KMS-11 (cell line): Measurements from ENCODE around the gene SPAG6.

Experiments
- H2AFZ ChIP-seq: fragments of 200-600 bp; sonication (generic); 2 replicates; pipeline ENCODE4 v1.6.1; 2016; ENCODE audit warnings: antibody characterized with exemption, mixed run types, low read depth
- H3K27ac ChIP-seq: fragments of 200-600 bp; sonication (generic); 2 replicates; pipeline ENCODE4 v1.6.1; 2016; ENCODE audit warnings: mild to moderate bottlenecking, mixed run types
- H3K27me3 ChIP-seq: fragments of 200-600 bp; sonication (generic); 2 replicates; pipeline ENCODE4 v1.6.1; 2017; ENCODE audit warnings: mild to moderate bottlenecking, low read depth, mixed run types, moderate library complexity; ENCODE audit not compliant: insufficient read depth
- H3K36me3 ChIP-seq: fragments of 200-600 bp; sonication (generic); 2 replicates; pipeline ENCODE4 v1.6.1; 2017; ENCODE audit warnings: mild to moderate bottlenecking, mixed run types; ENCODE audit not compliant: insufficient read depth
- H3K4me1 ChIP-seq: fragments of 200-600 bp; sonication (generic); 2 replicates; pipeline ENCODE4 v1.6.1; 2016; ENCODE audit warnings: mild to moderate bottlenecking, low read depth, mixed run types; ENCODE audit not compliant: poor library complexity, severe bottlenecking
- H3K4me2 ChIP-seq: fragments of 200-600 bp; sonication (generic); 2 replicates; pipeline ENCODE4 v1.7.0; 2016; ENCODE audit warnings: mild to moderate bottlenecking, mixed run types
- H3K4me3 ChIP-seq: fragments of 200-600 bp; sonication (generic); IDR thresholded peaks from 2 replicates; pipeline ENCODE4 v1.6.1; 2017; ENCODE audit warnings: low read depth, low read length, mixed read lengths; ENCODE audit not compliant: insufficient read depth
- H3K79me2 ChIP-seq: fragments of 200-600 bp; sonication (generic); 2 replicates; pipeline ENCODE4 v1.6.1; 2016; ENCODE audit warnings: low read depth, mixed run types; ENCODE audit not compliant: insufficient read depth
- H3K9ac ChIP-seq: fragments of 200-600 bp; sonication (generic); 2 replicates; pipeline ENCODE4 v1.6.1; 2016; ENCODE audit warnings: mild to moderate bottlenecking, mixed run types
- H4K20me1 ChIP-seq: fragments of 200-600 bp; sonication (generic); 2 replicates; pipeline ENCODE4 v1.6.1; 2016; ENCODE audit warnings: mild to moderate bottlenecking, mixed run types; ENCODE audit not compliant: insufficient read depth
- CTCF ChIP-seq: fragments of 200-600 bp; sonication (generic); conservative IDR thresholded peaks from 2 replicates; pipeline ENCODE4 v1.6.1; 2017; ENCODE audit warnings: low read depth, mild to moderate bottlenecking, antibody characterized with exemption, low read length, moderate library complexity, mixed read lengths

SPAG6 gene

GRCh38 chr10:22368402-22368801 is 23.1 kb downstream of the SPAG6 start:
- no peak overlapping the region for H3K4me2 ChIP-seq
- H4K20me1 ChIP-seq: no peaks in the 10 kb centered on the region
- H3K79me2 ChIP-seq: no peaks in the 10 kb centered on the region
- no peak overlapping the region for H3K9ac ChIP-seq
- no peaks in the 10 kb centered on the region for H3K36me3 ChIP-seq
- H3K4me1 ChIP-seq: peaks cover 42% of the 10 kb centered on the region
- H3K27ac ChIP-seq: no peak overlapping the region
- no peak overlapping the region for H2AFZ ChIP-seq
- TF ChIP-seq CTCF: no peak
- no peaks in the 10 kb centered on the region for H3K27me3 ChIP-seq
- H3K4me3 ChIP-seq: no peak overlapping the region

GRCh38 chr10:22368981-22369380 is 23.7 kb downstream of the SPAG6 start:
- Histone ChIP-seq H3K36me3 (no peaks in the 10 kb centered on the region), H3K4me1 (peaks cover 42% of the 10 kb centered on the region), H4K20me1 (no peaks in the 10 kb centered on the region), H3K4me3 (no peak overlapping the region), H3K79me2 (no peaks in the 10 kb centered on the region), H3K9ac (no peak overlapping the region), H3K27me3 (no peaks in the 10 kb centered on the region), H3K27ac (no peak overlapping the region), H2AFZ (no peak overlapping the region), H3K4me2 (no peak overlapping the region)
- no peak for TF ChIP-seq CTCF

GRCh38 chr10:22369434-22370072 is 24.3 kb downstream of the SPAG6 start:
- H3K4me2 ChIP-seq: no peak overlapping the region
- H2AFZ ChIP-seq: no peak overlapping the region

DNA sequence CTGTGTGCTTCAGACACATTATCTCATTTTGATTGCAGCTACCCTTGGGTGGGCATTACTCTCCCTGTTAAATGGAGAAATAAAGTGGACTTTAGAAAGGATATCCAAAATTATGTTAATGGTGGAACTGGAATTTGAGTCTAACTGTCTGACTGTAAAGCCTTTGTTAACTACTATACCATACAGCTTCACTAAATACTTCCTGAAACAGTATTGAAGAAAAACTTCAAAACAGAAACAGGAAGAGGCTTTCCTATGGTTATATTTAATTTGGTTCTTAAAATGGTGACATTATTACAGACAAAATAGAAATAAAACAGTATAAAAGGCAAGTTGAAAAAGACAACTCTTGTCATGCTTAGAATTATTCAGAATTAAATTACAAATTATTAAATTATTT is 25.0 kb downstream of the SPAG6 start:
- no peak overlapping the region for H3K4me3 ChIP-seq
- no peak overlapping the region for H3K27ac ChIP-seq
- H3K4me2 ChIP-seq: no peak overlapping the region
- no peaks in the 10 kb centered on the region for H4K20me1 ChIP-seq
- TF ChIP-seq CTCF: no peak
- H2AFZ ChIP-seq: no peak overlapping the region
- peaks cover 36% of the 10 kb centered on the region for H3K4me1 ChIP-seq
- no peaks in the 10 kb centered on the region for H3K27me3 ChIP-seq
- no peaks in the 10 kb centered on the region for H3K36me3 ChIP-seq
- no peaks in the 10 kb centered on the region for H3K79me2 ChIP-seq
- no peak overlapping the region for H3K9ac ChIP-seq

More at GRCh38 chr10:22369434-22370072, 24.3 kb downstream of the SPAG6 start:
- Histone ChIP-seq H3K4me3 (no peak overlapping the region), H3K36me3 (no peaks in the 10 kb centered on the region), H3K27ac (no peak overlapping the region), H3K79me2 (no peaks in the 10 kb centered on the region), H3K4me1 (peaks cover 42% of the 10 kb centered on the region), H4K20me1 (no peaks in the 10 kb centered on the region), H3K27me3 (no peaks in the 10 kb centered on the region), H3K9ac (no peak overlapping the region)
- TF ChIP-seq CTCF: no peak
